Measurements from ENCODE around the gene RFX7.

Gene RFX7

DNA sequence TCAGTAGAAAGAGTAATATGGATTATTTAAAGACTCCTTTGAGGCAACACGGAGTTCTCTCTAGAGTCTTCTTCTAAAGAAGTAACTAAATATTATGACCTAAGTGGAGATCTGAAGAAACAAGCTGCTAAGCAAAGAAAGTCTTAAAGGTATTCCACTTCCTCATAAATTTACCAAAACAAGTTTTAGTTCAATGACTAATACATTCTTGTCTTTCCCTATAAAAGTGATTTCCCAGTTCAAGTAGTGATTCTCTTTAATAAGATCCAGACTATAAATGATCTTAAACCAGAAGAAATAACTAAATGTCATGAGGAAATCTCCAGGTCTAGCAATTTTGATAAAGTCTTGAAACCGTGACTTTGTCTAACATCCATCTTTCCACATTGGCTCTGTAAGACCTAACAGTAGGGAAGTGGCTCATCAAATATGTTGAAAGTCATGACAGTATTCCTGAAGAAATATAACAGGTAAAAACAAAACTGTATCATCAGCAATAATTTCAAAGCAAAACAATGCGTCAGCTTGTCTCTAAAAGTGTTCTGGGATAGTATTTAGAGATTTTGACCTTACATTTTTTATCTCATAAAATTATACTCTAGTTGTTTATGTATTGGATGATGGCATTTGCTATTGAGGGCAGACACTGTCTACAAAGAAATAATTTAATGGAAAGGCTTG is 198.5 kb downstream of the RFX7 start:
- DNase-seq (ENCODE audit: low spot score): no peak

DNA sequence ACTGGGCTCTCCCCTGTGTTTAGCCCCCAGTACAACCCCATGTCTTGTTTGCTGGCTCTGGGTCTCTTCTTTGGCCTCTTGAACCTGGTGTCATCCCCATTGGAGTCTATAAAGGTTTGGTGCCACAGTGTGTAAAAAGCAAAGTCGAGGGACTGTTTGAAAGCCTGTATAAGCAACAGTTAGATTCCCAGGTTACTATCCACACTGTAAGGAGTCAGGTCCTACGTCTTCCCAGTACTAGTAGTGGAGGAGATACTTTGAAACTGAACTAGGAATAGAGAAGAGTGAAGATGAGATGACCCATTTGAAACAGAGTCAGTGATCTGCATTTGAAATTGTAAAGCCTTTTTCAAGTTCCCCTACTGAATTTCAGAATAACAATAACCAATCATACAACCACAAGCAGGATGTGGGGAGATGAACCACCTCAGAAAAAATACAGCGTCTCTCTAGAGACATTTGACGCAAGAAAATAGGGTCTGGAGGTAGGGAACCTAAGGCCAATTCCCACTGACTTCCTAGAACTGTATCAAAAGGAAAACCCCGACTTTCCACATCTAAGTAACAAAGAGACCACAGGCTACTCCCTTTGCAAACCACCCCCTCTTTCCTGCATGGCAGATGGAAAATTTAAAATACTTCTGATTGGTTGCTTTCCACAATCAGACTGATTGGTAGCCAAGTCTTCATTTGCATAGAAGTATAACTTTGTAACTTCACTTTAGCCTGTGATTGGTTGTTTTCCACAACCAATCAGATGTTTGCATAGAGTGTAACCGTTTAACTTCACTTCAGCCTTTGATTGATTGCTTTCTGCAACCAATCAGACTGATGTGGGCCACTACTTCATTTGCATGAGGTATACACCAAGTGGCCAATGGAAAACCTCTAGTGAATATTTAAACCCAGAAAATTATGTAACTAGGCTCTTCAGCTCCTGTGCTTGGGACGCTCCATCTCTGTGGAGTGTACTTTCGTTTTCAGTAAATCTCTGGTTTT is 200.4 kb downstream of the RFX7 start:
- CTCF ChIA-PET: interaction anchor here (0.7 kb wide), 1 partner anchor 126 kb away, joined by 3 read pairs; no protein-coding TSS in a partner anchor
- POLR2A ChIA-PET (ENCODE audit: low non-redundant PET): no interaction called here
- no peak for DNase-seq (ENCODE audit: low spot score)

More for the DNA sequence above, 198.5 kb downstream of the RFX7 start:
- TF ChIP-seq, protein P1, sequence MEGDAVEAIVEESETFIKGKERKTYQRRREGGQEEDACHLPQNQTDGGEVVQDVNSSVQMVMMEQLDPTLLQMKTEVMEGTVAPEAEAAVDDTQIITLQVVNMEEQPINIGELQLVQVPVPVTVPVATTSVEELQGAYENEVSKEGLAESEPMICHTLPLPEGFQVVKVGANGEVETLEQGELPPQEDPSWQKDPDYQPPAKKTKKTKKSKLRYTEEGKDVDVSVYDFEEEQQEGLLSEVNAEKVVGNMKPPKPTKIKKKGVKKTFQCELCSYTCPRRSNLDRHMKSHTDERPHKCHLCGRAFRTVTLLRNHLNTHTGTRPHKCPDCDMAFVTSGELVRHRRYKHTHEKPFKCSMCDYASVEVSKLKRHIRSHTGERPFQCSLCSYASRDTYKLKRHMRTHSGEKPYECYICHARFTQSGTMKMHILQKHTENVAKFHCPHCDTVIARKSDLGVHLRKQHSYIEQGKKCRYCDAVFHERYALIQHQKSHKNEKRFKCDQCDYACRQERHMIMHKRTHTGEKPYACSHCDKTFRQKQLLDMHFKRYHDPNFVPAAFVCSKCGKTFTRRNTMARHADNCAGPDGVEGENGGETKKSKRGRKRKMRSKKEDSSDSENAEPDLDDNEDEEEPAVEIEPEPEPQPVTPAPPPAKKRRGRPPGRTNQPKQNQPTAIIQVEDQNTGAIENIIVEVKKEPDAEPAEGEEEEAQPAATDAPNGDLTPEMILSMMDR (conservative IDR thresholded peaks at IDR 0.05; ENCODE audit: low read depth): no peak
- H3K27ac ChIP-seq: no peak overlapping the region
- CTCF ChIA-PET: interaction anchor here (0.6 to 0.7 kb wide), 3 partner anchors 17 to 301 kb away, joined by 4 read pairs; no protein-coding TSS in a partner anchor
- POLR2A ChIA-PET (ENCODE audit: low non-redundant PET): no interaction called here

DNA sequence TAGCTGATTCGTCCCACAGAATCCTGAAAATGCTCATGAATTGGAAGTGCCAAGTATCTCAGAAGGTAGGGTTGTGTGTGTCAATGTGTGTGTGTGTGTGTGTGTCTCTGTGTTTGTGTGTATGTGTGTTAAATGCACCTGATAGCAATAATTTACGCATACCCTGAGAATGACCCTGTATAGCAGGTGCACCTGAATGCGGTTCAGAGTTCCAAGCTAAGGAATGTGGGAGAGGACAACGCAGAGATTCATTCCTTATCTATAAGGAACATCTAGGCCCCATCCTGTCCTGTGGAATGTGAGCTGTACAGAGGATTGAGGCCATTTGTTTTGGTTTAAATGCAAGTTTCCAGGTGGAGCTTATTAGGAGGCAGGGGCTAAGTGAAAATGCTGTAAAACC is 201.2 kb downstream of the RFX7 start:
- H3K27ac ChIP-seq: no peak overlapping the region
- CTCF ChIA-PET: interaction anchor here (0.6 kb wide), 1 partner anchor 1012 kb away, joined by 5 read pairs; no protein-coding TSS in a partner anchor

More for the DNA sequence above, 200.4 kb downstream of the RFX7 start:
- TF ChIP-seq, protein P1 (conservative IDR thresholded peaks at IDR 0.05; ENCODE audit: low read depth): no peak
- no peak overlapping the region for H3K27ac ChIP-seq

DNA sequence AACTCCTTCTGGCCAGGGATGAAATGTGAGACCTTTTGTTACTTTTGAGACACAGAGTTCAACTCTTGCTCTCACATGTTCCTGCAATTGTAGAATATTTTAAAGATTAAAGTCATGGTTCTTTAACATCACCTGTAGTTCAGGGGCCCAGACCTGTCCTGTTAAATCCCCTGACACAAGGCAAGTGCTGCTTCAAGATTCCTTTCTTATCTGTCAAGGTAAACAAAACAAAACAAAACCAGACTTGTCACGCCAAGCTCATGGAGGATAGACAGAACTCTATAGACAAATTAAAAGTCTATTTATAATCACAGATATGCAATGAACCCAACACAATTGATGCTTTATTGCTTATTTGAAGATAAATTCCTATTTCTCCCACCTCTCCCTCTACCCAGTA is 201.6 kb downstream of the RFX7 start:
- no peak for DNase-seq (ENCODE audit: low spot score)
- TF ChIP-seq, protein P1 (conservative IDR thresholded peaks at IDR 0.05; ENCODE audit: low read depth): no peak
- ChIA-PET CTCF (interaction anchor here (0.6 kb wide), 1 partner anchor 1012 kb away, joined by 5 read pairs; no protein-coding TSS in a partner anchor), POLR2A (ENCODE audit: low non-redundant PET) (no interaction called here)
- no peak overlapping the region for H3K27ac ChIP-seq

More for the DNA sequence above, 201.2 kb downstream of the RFX7 start:
- DNase-seq (ENCODE audit: low spot score): no peak
- TF ChIP-seq, protein P1 (conservative IDR thresholded peaks at IDR 0.05; ENCODE audit: low read depth): no peak
- POLR2A ChIA-PET (ENCODE audit: low non-redundant PET): no interaction called here

DNA sequence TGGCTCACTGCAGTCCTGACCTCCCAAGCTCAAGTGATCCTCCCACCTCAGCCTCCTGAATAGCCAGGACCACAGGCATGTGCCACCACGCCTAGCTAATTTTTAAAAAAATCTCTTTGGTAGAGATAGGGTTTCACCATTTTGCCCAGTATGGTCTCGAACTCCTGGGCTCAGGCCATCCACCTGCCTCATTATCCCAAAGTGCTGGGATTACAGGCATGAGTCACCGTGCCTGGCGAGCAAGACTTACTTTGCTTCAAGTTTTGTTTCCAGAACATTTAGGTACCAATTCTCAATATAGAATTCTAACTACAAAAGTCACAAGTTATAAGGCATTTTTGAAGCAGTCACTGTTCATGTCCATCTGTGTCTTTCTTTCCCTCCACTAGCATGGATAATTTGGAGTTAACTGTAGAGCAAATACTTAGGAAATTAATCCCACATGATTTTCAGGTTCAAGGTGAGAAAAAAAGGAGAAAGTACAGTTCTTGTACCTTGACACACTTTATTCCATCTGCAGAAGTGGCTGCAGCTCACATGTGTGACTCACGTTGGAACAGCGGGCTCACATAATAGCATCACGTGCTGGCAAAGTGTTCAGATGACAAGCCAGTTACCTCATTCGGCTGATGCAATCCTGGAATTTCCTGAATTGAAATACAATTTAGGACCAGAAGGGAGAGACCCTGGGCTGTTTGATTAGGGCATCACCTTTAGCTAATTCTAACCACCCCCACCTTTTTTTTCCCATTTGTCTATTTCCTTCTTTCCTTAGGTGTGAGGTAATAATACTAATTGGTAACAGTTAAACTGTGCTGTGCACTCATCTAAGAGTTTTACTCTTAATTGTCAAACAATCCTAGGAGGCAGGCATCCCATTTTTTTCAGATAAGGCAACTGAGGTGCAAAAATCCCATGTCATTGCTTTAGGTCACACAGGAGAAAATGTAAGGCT is 203.3 kb downstream of the RFX7 start:
- CTCF ChIA-PET: no interaction called here
- DNase-seq (ENCODE audit: low spot score): peak; percentile 89
- peak overlapping the region; percentile 95 for H3K27ac ChIP-seq
- TF ChIP-seq, protein P1 (conservative IDR thresholded peaks at IDR 0.05; ENCODE audit: low read depth): no peak
- POLR2A ChIA-PET (ENCODE audit: low non-redundant PET): no interaction called here
